NOMO-1 treated with dmso at 0.1 percent for 144 hours (cell line): Measurements from ENCODE around the gene CEPT1.

Experiments used
- DNase-seq: peaks from one replicate; lab custom pipeline; 2025; ENCODE audit not compliant: unreplicated experiment; lab: John Stamatoyannopoulos, UW

CEPT1 gene

GRCh38 chr1:111225717-111226400 lies 85.8 kb downstream of the CEPT1 start:
- DNase-seq, result no peak

GRCh38 chr1:111227434-111227833 lies 87.4 kb downstream of the CEPT1 start, which contains the start of gene CHI3L2:
Gene CHI3L2 (plus strand): TSS chr1:111227713. CDS start chr1:111227730, 17 bp downstream.
- DNase-seq, result no peak

- DNase-seq, result no peak
Measured at GRCh38 chr1:111227851-111228747, 88.1 kb downstream of the CEPT1 start.

GRCh38 chr1:111228748-111229126 lies 88.7 kb downstream of the CEPT1 start:
- DNase-seq, result no peak

- DNase-seq, result no peak
Measured at GRCh38 chr1:111232134-111232533, 92.1 kb downstream of the CEPT1 start.

GRCh38 chr1:111234258-111234657 lies 94.2 kb downstream of the CEPT1 start:
- no peak for DNase-seq
